Mesothelial cell of epicardium (in vitro differentiated cells): ENCODE measurements around the gene MACROD2. TPM values are rescaled to one million over a fixed set of nuclear protein-coding genes. Genes with fewer than 3 reads are reported as not detected.

Source experiments
- DNase-seq, 2 experiments: peaks; one replicate each; pipeline ENCODE4 v3.0.0; 2021; ENCODE audit warnings: low spot score in 2 of 2; ENCODE audit not compliant: unreplicated experiment in 2 of 2
- H3K27ac Mint-ChIP-seq: 2 replicates; pipeline ENCODE4 v1.8.0; 2021; ENCODE audit warnings: mixed read lengths
- H3K27me3 Mint-ChIP-seq: 2 replicates; pipeline ENCODE4 v1.8.0; 2021; ENCODE audit warnings: low read depth, mixed read lengths
- H3K36me3 Mint-ChIP-seq: 2 replicates; pipeline ENCODE4 v1.8.0; 2021; ENCODE audit warnings: mixed read lengths
- H3K4me1 Mint-ChIP-seq: 2 replicates; pipeline ENCODE4 v1.8.0; 2021; ENCODE audit warnings: mixed read lengths
- H3K4me3 Mint-ChIP-seq: 2 replicates; pipeline ENCODE4 v1.8.0; 2021; ENCODE audit warnings: mild to moderate bottlenecking, moderate library complexity, mixed read lengths
- H3K9me3 Mint-ChIP-seq: 2 replicates; pipeline ENCODE4 v1.8.0; 2021; ENCODE audit warnings: mixed read lengths
- total RNA-seq: library from RNA; stranded (reverse); gene quantifications from 3 replicates; pipeline ENCODE4 v1.2.1, GENCODE V29; 2021
- TF ChIP-seq, protein P1 (sequence below): fragments of 200-600 bp; sonication (generic); IDR thresholded peaks from one replicate; pipeline ENCODE4 v1.5.0; 2021; ENCODE audit warnings: antibody characterized with exemption; ENCODE audit not compliant: unreplicated experiment

MACROD2 gene
- total RNA-seq, 1 donor from 2014 or later, result 10.0 TPM

GRCh38 chr20:15866916-15867730 is 1871.8 kb downstream of the MACROD2 start:
- no peaks in the 10 kb centered on the region for H3K36me3 Mint-ChIP-seq
- TF ChIP-seq, protein P1, sequence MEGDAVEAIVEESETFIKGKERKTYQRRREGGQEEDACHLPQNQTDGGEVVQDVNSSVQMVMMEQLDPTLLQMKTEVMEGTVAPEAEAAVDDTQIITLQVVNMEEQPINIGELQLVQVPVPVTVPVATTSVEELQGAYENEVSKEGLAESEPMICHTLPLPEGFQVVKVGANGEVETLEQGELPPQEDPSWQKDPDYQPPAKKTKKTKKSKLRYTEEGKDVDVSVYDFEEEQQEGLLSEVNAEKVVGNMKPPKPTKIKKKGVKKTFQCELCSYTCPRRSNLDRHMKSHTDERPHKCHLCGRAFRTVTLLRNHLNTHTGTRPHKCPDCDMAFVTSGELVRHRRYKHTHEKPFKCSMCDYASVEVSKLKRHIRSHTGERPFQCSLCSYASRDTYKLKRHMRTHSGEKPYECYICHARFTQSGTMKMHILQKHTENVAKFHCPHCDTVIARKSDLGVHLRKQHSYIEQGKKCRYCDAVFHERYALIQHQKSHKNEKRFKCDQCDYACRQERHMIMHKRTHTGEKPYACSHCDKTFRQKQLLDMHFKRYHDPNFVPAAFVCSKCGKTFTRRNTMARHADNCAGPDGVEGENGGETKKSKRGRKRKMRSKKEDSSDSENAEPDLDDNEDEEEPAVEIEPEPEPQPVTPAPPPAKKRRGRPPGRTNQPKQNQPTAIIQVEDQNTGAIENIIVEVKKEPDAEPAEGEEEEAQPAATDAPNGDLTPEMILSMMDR, result no peak

DNA sequence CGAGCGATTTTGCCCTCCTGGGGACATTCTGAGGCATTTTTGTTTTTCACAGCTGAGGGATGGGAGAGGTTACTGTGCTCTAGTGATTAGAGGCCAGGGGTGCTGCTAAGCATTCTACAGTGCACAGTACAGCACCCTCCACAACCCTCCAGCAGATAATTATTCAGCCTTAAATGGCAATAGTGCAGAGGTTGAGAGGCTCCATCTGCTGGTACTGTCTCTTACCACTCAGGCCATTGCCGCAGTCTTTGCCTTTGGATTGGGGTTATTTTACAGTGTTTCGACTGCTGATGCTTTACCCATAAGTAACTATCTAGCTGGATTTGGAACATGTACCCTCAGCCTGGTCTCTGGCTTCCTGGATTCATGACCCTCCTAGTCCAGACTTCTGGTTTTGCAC is 1872.6 kb downstream of the MACROD2 start:
- TF ChIP-seq, protein P1, result no peak
- no peaks in the 10 kb centered on the region for H3K27me3 Mint-ChIP-seq
- no peaks in the 10 kb centered on the region for H3K9me3 Mint-ChIP-seq

More at GRCh38 chr20:15866916-15867730, 1871.8 kb downstream of the MACROD2 start:
- Mint-ChIP-seq H3K27me3 (no peaks in the 10 kb centered on the region), H3K27ac (peak overlapping the region; percentile 81), H3K4me1 (peaks cover 33% of the 10 kb centered on the region), H3K4me3 (no peak overlapping the region), H3K9me3 (no peaks in the 10 kb centered on the region)
- DNase-seq, result no peak

DNA sequence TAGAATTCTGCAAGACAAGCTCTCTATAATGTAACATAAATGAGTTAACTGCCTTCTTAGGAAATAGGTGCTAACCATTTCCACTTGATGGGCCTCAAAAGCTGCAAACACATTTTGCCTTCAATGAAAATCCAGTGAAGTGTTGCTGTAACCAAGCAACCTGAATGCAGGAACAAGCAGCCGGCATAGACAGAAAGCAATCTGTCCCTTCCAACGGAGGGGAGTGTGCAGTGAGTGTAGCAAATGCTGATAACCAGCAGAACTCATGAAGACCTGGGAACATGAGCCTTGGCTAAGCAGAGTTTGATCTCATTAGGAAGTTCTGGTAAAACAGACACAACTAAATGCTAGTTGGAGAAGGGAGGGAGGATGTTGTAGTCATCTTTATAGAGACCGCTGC is 1880.1 kb downstream of the MACROD2 start:
- TF ChIP-seq, protein P1, result no peak
- Mint-ChIP-seq H3K4me3 (no peak overlapping the region), H3K36me3 (peaks cover 6% of the 10 kb centered on the region), H3K4me1 (no peaks in the 10 kb centered on the region), H3K27me3 (no peaks in the 10 kb centered on the region), H3K27ac (no peak overlapping the region), H3K9me3 (peaks cover 18% of the 10 kb centered on the region)
- no peak for DNase-seq

More for the DNA sequence above, 1872.6 kb downstream of the MACROD2 start:
- H3K4me1 Mint-ChIP-seq, result peaks cover 28% of the 10 kb centered on the region
- H3K27ac Mint-ChIP-seq, result peak overlapping the region; percentile 81
- DNase-seq, result no peak
- no peaks in the 10 kb centered on the region for H3K36me3 Mint-ChIP-seq
- no peak overlapping the region for H3K4me3 Mint-ChIP-seq

DNA sequence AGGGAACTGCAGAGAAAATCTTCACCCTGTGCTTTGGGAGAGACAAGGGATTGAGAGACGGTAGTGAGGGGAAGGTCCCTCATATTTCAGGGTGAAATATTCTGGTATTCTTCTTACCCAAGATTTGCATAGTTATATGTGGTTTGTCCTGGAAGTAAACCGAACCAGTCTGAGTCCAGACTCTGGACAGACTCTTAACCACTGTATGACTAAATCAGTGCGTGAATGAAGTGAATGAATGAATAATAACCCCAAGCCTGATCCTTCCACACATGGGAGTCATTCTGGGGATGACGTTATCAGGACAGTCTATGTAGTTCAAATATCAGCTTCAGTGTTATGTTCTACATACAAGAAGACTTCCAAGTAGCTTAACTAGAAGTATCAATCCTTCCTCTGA is 1887.2 kb downstream of the MACROD2 start:
- Mint-ChIP-seq H3K27ac (no peak overlapping the region), H3K4me3 (no peak overlapping the region), H3K27me3 (no peaks in the 10 kb centered on the region), H3K36me3 (peaks cover 2% of the 10 kb centered on the region), H3K4me1 (no peaks in the 10 kb centered on the region), H3K9me3 (peaks cover 45% of the 10 kb centered on the region)
- TF ChIP-seq, protein P1, result no peak
- no peak for DNase-seq

GRCh38 chr20:15886250-15886649 is 1890.9 kb downstream of the MACROD2 start:
- TF ChIP-seq, protein P1, result no peak
- peaks cover 30% of the 10 kb centered on the region for H3K9me3 Mint-ChIP-seq
- no peaks in the 10 kb centered on the region for H3K27me3 Mint-ChIP-seq
- peaks cover 2% of the 10 kb centered on the region for H3K36me3 Mint-ChIP-seq
- no peak overlapping the region for H3K27ac Mint-ChIP-seq
- H3K4me1 Mint-ChIP-seq, result peaks cover 5% of the 10 kb centered on the region
- no peak overlapping the region for H3K4me3 Mint-ChIP-seq
- no peak for DNase-seq
